GM23338 (cell line): ENCODE measurements around the gene BDP1. TPM values are rescaled to one million over a fixed set of nuclear protein-coding genes. Genes with fewer than 3 reads are reported as not detected.
"Not testable (repeated sequence)": the region's sequence is repeated elsewhere in the genome, so short reads cannot be mapped to it uniquely, and the experiment has no call there.

ENCODE experiments used
- ATAC-seq: fragments of 200-7000 bp; cut with Tn5 transposase; 3 replicates; pipeline ENCODE4 v1.9.1; 2020
- DNase-seq: peaks from one replicate; pipeline ENCODE4 v3.0.0-alpha.2; 2015; ENCODE audit warnings: low spot score
- H2AFZ ChIP-seq: fragments of 200-600 bp; sonication (generic); 2 replicates; pipeline ENCODE4 v1.8.0; 2016; ENCODE audit warnings: antibody characterized with exemption, mild to moderate bottlenecking, moderate library complexity
- H3F3A ChIP-seq: fragments of 200-600 bp; sonication (generic); replicated peaks from 2 replicates; pipeline ENCODE4 v1.8.0; 2017; ENCODE audit warnings: antibody characterized with exemption, mixed run types, low read depth
- H3K27ac ChIP-seq: fragments of 200-600 bp; sonication (generic); 2 replicates; pipeline ENCODE4 v1.6.1; 2016; ENCODE audit warnings: low read depth
- H3K27me3 ChIP-seq: fragments of 200-600 bp; sonication (generic); 2 replicates; pipeline ENCODE4 v1.8.0; 2016; ENCODE audit warnings: mild to moderate bottlenecking, mixed run types, moderate library complexity; ENCODE audit not compliant: insufficient read depth
- H3K36me3 ChIP-seq: fragments of 200-600 bp; sonication (generic); 2 replicates; pipeline ENCODE4 v1.8.0; 2016; ENCODE audit warnings: mild to moderate bottlenecking; ENCODE audit not compliant: insufficient read depth
- H3K4me1 ChIP-seq: fragments of 200-600 bp; sonication (generic); 2 replicates; pipeline ENCODE4 v1.8.0; 2016; ENCODE audit warnings: mild to moderate bottlenecking, moderate library complexity; ENCODE audit not compliant: insufficient read depth
- H3K4me2 ChIP-seq: fragments of 200-600 bp; sonication (generic); 2 replicates; pipeline ENCODE4 v1.7.1; 2017; ENCODE audit warnings: mixed run types
- H3K4me3 ChIP-seq: fragments of 200-600 bp; sonication (generic); 2 replicates; pipeline ENCODE4 v1.6.1; 2016; ENCODE audit warnings: mixed run types
- H3K79me2 ChIP-seq: fragments of 200-600 bp; sonication (generic); replicated peaks from 2 replicates; pipeline ENCODE4 v1.8.0; 2017; ENCODE audit warnings: mild to moderate bottlenecking; ENCODE audit not compliant: insufficient read depth
- H3K9me2 ChIP-seq: fragments of 200-600 bp; sonication (generic); 2 replicates; pipeline ENCODE4 v1.8.0; 2017; ENCODE audit not compliant: insufficient read depth
- H4K20me1 ChIP-seq: fragments of 200-600 bp; sonication (generic); replicated peaks from 2 replicates; pipeline ENCODE4 v1.8.0; 2017; ENCODE audit warnings: mild to moderate bottlenecking; ENCODE audit not compliant: insufficient read depth
- H3K27ac Mint-ChIP-seq: 2 replicates; pipeline ENCODE4 v1.8.0; 2020; ENCODE audit warnings: inconsistent platforms, mild to moderate bottlenecking, moderate library complexity, mixed read lengths
- H3K27me3 Mint-ChIP-seq: 3 replicates; pipeline ENCODE4 v1.8.0; 2022; ENCODE audit warnings: low read depth, mild to moderate bottlenecking, moderate library complexity, mixed read lengths, inconsistent platforms; ENCODE audit not compliant: insufficient read depth, poor library complexity
- H3K36me3 Mint-ChIP-seq: 3 replicates; pipeline ENCODE4 v1.8.0; 2021; ENCODE audit warnings: low read depth, mild to moderate bottlenecking, inconsistent platforms, moderate library complexity, mixed read lengths
- H3K4me1 Mint-ChIP-seq: 3 replicates; pipeline ENCODE4 v1.8.0; 2020; ENCODE audit warnings: mild to moderate bottlenecking, inconsistent platforms, mixed read lengths
- H3K4me3 Mint-ChIP-seq: 3 replicates; pipeline ENCODE4 v1.8.0; 2021; ENCODE audit warnings: moderate library complexity, mild to moderate bottlenecking, inconsistent platforms, mixed read lengths
- H3K9me3 Mint-ChIP-seq: 3 replicates; pipeline ENCODE4 v1.8.0; 2020; ENCODE audit warnings: moderate library complexity, mild to moderate bottlenecking, inconsistent platforms, mixed read lengths
- polyA plus RNA-seq: library from polyadenylated mRNA; unstranded; fragments of >200 nt; fragmentation: Nextera tagmentation; extraction: Ambion mirVana; gene quantifications from 2 replicates; pipeline ENCODE4 v1.2.1, GENCODE V29; 2016
- total RNA-seq: library from RNA; depleted of rRNA; stranded (reverse); fragments of >200 nt; shearing (Covaris generic); gene quantifications from 2 replicates; pipeline ENCODE4 v1.2.3, GENCODE V29; 2014

Gene BDP1
- total and polyA plus RNA-seq, 2 experiments from 2014 or later: 41.8 to 54.4 TPM

GRCh38 chr5:71443891-71444290 lies 11.6 kb upstream of the BDP1 start:
- not testable (repeated sequence) for DNase-seq, H3K4me2 ChIP-seq, H3K27me3 Mint-ChIP-seq, H3K36me3 ChIP-seq, H3K9me3 Mint-ChIP-seq, H3K4me3 ChIP-seq, H3K9me2 ChIP-seq, H3K4me3 Mint-ChIP-seq, H2AFZ ChIP-seq, ATAC-seq, H3K36me3 Mint-ChIP-seq, H3F3A ChIP-seq, H3K27ac Mint-ChIP-seq, H4K20me1 ChIP-seq, H3K27ac ChIP-seq, H3K79me2 ChIP-seq
- H3K27me3 ChIP-seq: peaks cover 26% of the 10 kb centered on the region
- peaks cover 11% of the 10 kb centered on the region for H3K4me1 ChIP-seq
- peaks cover 16% of the 10 kb centered on the region for H3K4me1 Mint-ChIP-seq

DNA sequence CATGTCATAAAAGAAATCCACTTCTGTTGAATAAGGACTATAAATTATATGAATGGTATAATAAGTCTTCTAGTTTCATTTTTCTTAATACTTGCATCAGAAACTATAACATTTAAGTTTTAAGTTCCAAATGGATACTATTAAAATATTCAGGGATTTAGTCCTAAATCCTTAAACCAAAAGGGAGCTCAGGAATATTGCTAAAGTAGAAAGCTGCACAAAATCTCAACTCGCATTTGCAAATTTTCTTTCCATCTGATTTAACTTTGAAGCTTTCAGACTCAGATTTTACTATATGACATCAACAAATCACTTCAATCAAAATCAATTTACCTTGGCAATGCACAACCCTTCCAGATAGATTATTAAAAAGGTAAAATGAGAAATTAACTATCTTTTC lies 10.4 kb upstream of the BDP1 start:
- not testable (repeated sequence) for H3K27ac ChIP-seq, ATAC-seq, H2AFZ ChIP-seq, H3K36me3 ChIP-seq, H3K36me3 Mint-ChIP-seq, H4K20me1 ChIP-seq, H3K27ac Mint-ChIP-seq, H3K9me3 Mint-ChIP-seq, H3K79me2 ChIP-seq, H3F3A ChIP-seq, H3K9me2 ChIP-seq, DNase-seq, H3K27me3 Mint-ChIP-seq
- peaks cover 16% of the 10 kb centered on the region for H3K4me1 Mint-ChIP-seq
- peak overlapping the region; percentile 66 for H3K4me3 Mint-ChIP-seq
- peak overlapping the region; percentile 51 for H3K4me3 ChIP-seq
- peaks cover 11% of the 10 kb centered on the region for H3K4me1 ChIP-seq
- peaks cover 26% of the 10 kb centered on the region for H3K27me3 ChIP-seq
- H3K4me2 ChIP-seq: peak overlapping the region; percentile 79

- H2AFZ ChIP-seq, H3K79me2 ChIP-seq, H3K9me3 Mint-ChIP-seq, H3F3A ChIP-seq, H3K36me3 Mint-ChIP-seq, H4K20me1 ChIP-seq, H3K9me2 ChIP-seq, H3K36me3 ChIP-seq, H3K27ac Mint-ChIP-seq, H3K27ac ChIP-seq, H3K27me3 Mint-ChIP-seq: not testable (repeated sequence)
- Histone ChIP-seq H3K4me1 (peaks cover 11% of the 10 kb centered on the region), H3K4me3 (peak overlapping the region; percentile 51), H3K27me3 (peaks cover 26% of the 10 kb centered on the region), H3K4me2 (peak overlapping the region; percentile 79)
- DNase-seq (peak; percentile 22), ATAC-seq (peak; percentile 89)
- Mint-ChIP-seq H3K4me1 (peaks cover 13% of the 10 kb centered on the region), H3K4me3 (peak overlapping the region; percentile 66)
These were observed 9.8 kb upstream of the BDP1 start for GRCh38 chr5:71445523-71446152.

- H3K36me3 ChIP-seq, H3F3A ChIP-seq, H3K27ac Mint-ChIP-seq, H3K27ac ChIP-seq, H3K9me2 ChIP-seq, DNase-seq, H3K36me3 Mint-ChIP-seq, H3K9me3 Mint-ChIP-seq, H3K79me2 ChIP-seq, H4K20me1 ChIP-seq, H3K27me3 Mint-ChIP-seq, H2AFZ ChIP-seq: not testable (repeated sequence)
- Histone ChIP-seq H3K4me3 (peak overlapping the region; percentile 51; the same call in 1 of the 2 replicates), H3K4me1 (peaks cover 11% of the 10 kb centered on the region), H3K27me3 (peaks cover 26% of the 10 kb centered on the region), H3K4me2 (peak overlapping the region; percentile 79; the same call in 1 of the 2 replicates)
- H3K4me3 Mint-ChIP-seq: peak overlapping the region; percentile 13; the same call in 1 of the 3 replicates
- peak; percentile 51 for ATAC-seq
- peaks cover 12% of the 10 kb centered on the region; the same call in 2 of the 3 replicates for H3K4me1 Mint-ChIP-seq
These were observed 8.8 kb upstream of the BDP1 start for GRCh38 chr5:71446540-71447216.
